H1 (cell line): ENCODE results near the gene PTPRH.

Experiments
- CEBPB ChIP-seq: IDR thresholded peaks from 2 replicates; pipeline ENCODE4 v1.6.1; 2012; ENCODE audit warnings: low read depth, low read length
- EP300 ChIP-seq, 2 experiments: IDR thresholded peaks; 1 replicate in 1 of 2; 2 replicates in 1 of 2; pipeline ENCODE4 v1.6.1; 2011 to 2012; ENCODE audit warnings: low read depth in 2 of 2, low read length in 2 of 2, mild to moderate bottlenecking in 2 of 2, borderline replicate concordance in 1 of 2, inconsistent platforms in 1 of 2, moderate library complexity in 1 of 2
- EZH2 ChIP-seq: fragments of 200-600 bp; sonication (generic); IDR thresholded peaks from 2 replicates; pipeline ENCODE4 v1.7.1; 2012; ENCODE audit warnings: low read depth, mild to moderate bottlenecking, moderate library complexity, low read length, inconsistent platforms; ENCODE audit not compliant: severe bottlenecking
- JUN ChIP-seq: IDR thresholded peaks from 2 replicates; pipeline ENCODE4 v1.6.1; 2011; ENCODE audit warnings: low read depth, mild to moderate bottlenecking, improper control_type of control experiment, low read length
- JUND ChIP-seq: IDR thresholded peaks from 2 replicates; pipeline ENCODE4 v1.6.1; 2011; ENCODE audit warnings: mild to moderate bottlenecking, improper control_type of control experiment, low read length
- MAFK ChIP-seq: IDR thresholded peaks from 2 replicates; pipeline ENCODE4 v1.6.1; 2012; ENCODE audit warnings: low read depth, mild to moderate bottlenecking, improper control_type of control experiment, low read length
- NRF1 ChIP-seq: IDR thresholded peaks from 2 replicates; pipeline ENCODE4 v1.6.1; 2011; ENCODE audit warnings: mild to moderate bottlenecking, low read depth, low read length, improper control_type of control experiment
- POLR2A ChIP-seq, 2 experiments: IDR thresholded peaks; 1 replicate in 1 of 2; 2 replicates in 1 of 2; pipeline ENCODE4 v1.6.1; 2011; ENCODE audit warnings: low read depth in 2 of 2, low read length in 2 of 2, mild to moderate bottlenecking in 2 of 2; ENCODE audit errors: control extremely low read depth in 1 of 2
- RFX5 ChIP-seq: IDR thresholded peaks from 2 replicates; pipeline ENCODE4 v1.6.1; 2011; ENCODE audit warnings: low read depth, low read length, improper control_type of control experiment, borderline replicate concordance
- RNF2 ChIP-seq: fragments of 200-900, 300-1000 bp; sonication (generic); IDR thresholded peaks from 2 replicates; pipeline ENCODE4 v1.7.1; 2016; ENCODE audit warnings: borderline replicate concordance, low read depth, mild to moderate bottlenecking, antibody characterized with exemption, low read length; ENCODE audit not compliant: poor library complexity, severe bottlenecking; ENCODE audit errors: missing control alignments
- SRF ChIP-seq: IDR thresholded peaks from 2 replicates; pipeline ENCODE4 v1.6.1; 2011; ENCODE audit warnings: mild to moderate bottlenecking, low read depth, low read length, moderate library complexity
- TCF12 ChIP-seq: IDR thresholded peaks from 2 replicates; pipeline ENCODE4 v1.6.1; 2011; ENCODE audit warnings: low read depth, mild to moderate bottlenecking, low read length
- ZNF274 ChIP-seq: IDR thresholded peaks from 2 replicates; pipeline ENCODE4 v1.7.0; 2012; ENCODE audit warnings: low read length, borderline replicate concordance; ENCODE audit errors: extremely low read depth
- TF ChIP-seq, protein P1 (sequence below), 3 experiments: IDR thresholded peaks; 1 replicate in 2 of 3; 2 replicates in 1 of 3; pipeline versions ENCODE4 v1.5.1 to v1.6.1; 2011; ENCODE audit warnings: low read length in 3 of 3, mild to moderate bottlenecking in 3 of 3, inconsistent platforms in 2 of 3, low read depth in 1 of 3, moderate library complexity in 1 of 3; ENCODE audit not compliant: insufficient read depth in 1 of 3; ENCODE audit errors: control extremely low read depth in 1 of 3

DNA sequence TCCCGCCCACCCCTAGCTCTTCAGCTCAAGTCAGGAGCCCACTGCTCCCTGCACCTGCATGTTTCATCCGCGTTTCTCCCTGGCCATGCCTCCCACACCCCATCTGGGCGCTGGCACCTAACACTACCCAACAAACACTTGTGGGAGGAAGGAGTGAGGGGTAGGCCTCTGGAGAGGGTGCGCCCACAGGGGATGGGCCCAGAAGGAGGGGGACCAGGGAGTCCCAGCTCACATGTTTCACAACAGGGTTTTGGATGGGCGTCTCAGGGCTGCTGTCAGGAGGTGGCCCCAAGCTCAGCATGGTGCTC, 31.4 kb upstream of the PTPRH start:
- TF ChIP-seq, protein P1, sequence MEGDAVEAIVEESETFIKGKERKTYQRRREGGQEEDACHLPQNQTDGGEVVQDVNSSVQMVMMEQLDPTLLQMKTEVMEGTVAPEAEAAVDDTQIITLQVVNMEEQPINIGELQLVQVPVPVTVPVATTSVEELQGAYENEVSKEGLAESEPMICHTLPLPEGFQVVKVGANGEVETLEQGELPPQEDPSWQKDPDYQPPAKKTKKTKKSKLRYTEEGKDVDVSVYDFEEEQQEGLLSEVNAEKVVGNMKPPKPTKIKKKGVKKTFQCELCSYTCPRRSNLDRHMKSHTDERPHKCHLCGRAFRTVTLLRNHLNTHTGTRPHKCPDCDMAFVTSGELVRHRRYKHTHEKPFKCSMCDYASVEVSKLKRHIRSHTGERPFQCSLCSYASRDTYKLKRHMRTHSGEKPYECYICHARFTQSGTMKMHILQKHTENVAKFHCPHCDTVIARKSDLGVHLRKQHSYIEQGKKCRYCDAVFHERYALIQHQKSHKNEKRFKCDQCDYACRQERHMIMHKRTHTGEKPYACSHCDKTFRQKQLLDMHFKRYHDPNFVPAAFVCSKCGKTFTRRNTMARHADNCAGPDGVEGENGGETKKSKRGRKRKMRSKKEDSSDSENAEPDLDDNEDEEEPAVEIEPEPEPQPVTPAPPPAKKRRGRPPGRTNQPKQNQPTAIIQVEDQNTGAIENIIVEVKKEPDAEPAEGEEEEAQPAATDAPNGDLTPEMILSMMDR (IDR thresholded peaks at IDR 0.05; ENCODE audit: control extremely low read depth in 1 of 3, insufficient read depth in 1 of 3, low read depth in 1 of 3, low read length in 3 of 3), result no peak
- TF ChIP-seq JUND (no peak), EZH2 (no peak), EP300 (IDR thresholded peaks at IDR 0.05; ENCODE audit: borderline replicate concordance in 1 of 2, low read depth in 2 of 2, low read length in 2 of 2) (no peak), RFX5 (no peak), ZNF274 (no peak), POLR2A (IDR thresholded peaks at IDR 0.05; ENCODE audit: control extremely low read depth in 1 of 2, low read depth in 2 of 2, low read length in 2 of 2) (no peak), MAFK (no peak), TCF12 (no peak), NRF1 (no peak), RNF2 (no peak), SRF (no peak), JUN (no peak), CEBPB (no peak)
